Upper lobe of right lung (tissue), 1 donor: ENCODE data around the gene SLC35F1. TPM values are rescaled to one million over a fixed set of nuclear protein-coding genes. Genes with fewer than 3 reads are reported as not detected.
"Not testable (repeated sequence)": the region's sequence is repeated elsewhere in the genome, so short reads cannot be mapped to it uniquely, and the experiment has no call there.

Source experiments
- ATAC-seq: fragments of 200-7000 bp; cut with Tn5 transposase; one replicate; pipeline ENCODE4 v1.9.1; 2020; ENCODE audit warnings: mild to moderate bottlenecking, moderate library complexity
- DNase-seq: peaks from one replicate; pipeline ENCODE4 v3.0.0-alpha.2; 2020
- H3K27ac ChIP-seq: fragments of 200-600 bp; one replicate; pipeline ENCODE4 v1.8.0; 2022
- H3K27me3 ChIP-seq: fragments of 200-600 bp; one replicate; pipeline ENCODE4 v1.8.0; 2022; ENCODE audit warnings: mild to moderate bottlenecking
- H3K36me3 ChIP-seq: fragments of 200-600 bp; one replicate; pipeline ENCODE4 v1.8.0; 2022
- H3K4me1 ChIP-seq: fragments of 200-600 bp; one replicate; pipeline ENCODE4 v1.8.0; 2022
- H3K4me3 ChIP-seq: fragments of 200-600 bp; one replicate; pipeline ENCODE4 v1.8.0; 2022; ENCODE audit warnings: mild to moderate bottlenecking
- H3K9me3 ChIP-seq: fragments of 200-600 bp; one replicate; pipeline ENCODE4 v1.8.0; 2022
- CTCF ChIP-seq: fragments of 200-600 bp; IDR thresholded peaks from one replicate; pipeline ENCODE4 v1.8.0; 2022; ENCODE audit warnings: antibody characterized with exemption
- intact Hi-C: fragments of 100-400 bp; cut with DNase I; formaldehyde crosslinking; loops from one replicate; pipeline ENCODE4 v1.11.0; 2022
- total RNA-seq: library from RNA; stranded (reverse); fragmentation: NEBNext Ultra II Directional; extraction: Animal tissue kit (Norgen Biotek cat#: 25700); gene quantifications from one replicate; pipeline ENCODE4 v1.2.1, GENCODE V29; 2021
- donor health status: DM: no; HTN: yes; CAD: no; lungs with severe emphysema.

SLC35F1 gene
- total RNA-seq, 1 donor from 2014 or later: 0.29 TPM

GRCh38 chr6:117958536-117958935, 51.5 kb downstream of the SLC35F1 start:
- DNase-seq (no peak), ATAC-seq (no peak)
- Histone ChIP-seq H3K9me3 (no peaks in the 10 kb centered on the region), H3K36me3 (no peaks in the 10 kb centered on the region), H3K4me1 (no peaks in the 10 kb centered on the region), H3K27me3 (no peaks in the 10 kb centered on the region), H3K4me3 (no peak overlapping the region), H3K27ac (no peak overlapping the region)
- no peak for TF ChIP-seq CTCF
- intact Hi-C loops: no loop called here

- Histone ChIP-seq H3K4me1 (no peaks in the 10 kb centered on the region), H3K27me3 (no peaks in the 10 kb centered on the region), H3K36me3 (no peaks in the 10 kb centered on the region), H3K4me3 (no peak overlapping the region), H3K9me3 (no peaks in the 10 kb centered on the region), H3K27ac (no peak overlapping the region)
- intact Hi-C loops: no loop called here
- no peak for TF ChIP-seq CTCF
- DNase-seq: no peak
- ATAC-seq: no peak
Measured at GRCh38 chr6:117960877-117961276, 53.8 kb downstream of the SLC35F1 start.

- ATAC-seq: no peak
- Histone ChIP-seq H3K27ac (no peak overlapping the region), H3K9me3 (no peaks in the 10 kb centered on the region), H3K4me3 (no peak overlapping the region), H3K27me3 (no peaks in the 10 kb centered on the region), H3K4me1 (no peaks in the 10 kb centered on the region), H3K36me3 (no peaks in the 10 kb centered on the region)
- intact Hi-C loops: no loop called here
- DNase-seq: no peak
- no peak for TF ChIP-seq CTCF
Measured at GRCh38 chr6:117961301-117961700, 54.2 kb downstream of the SLC35F1 start.

GRCh38 chr6:117965763-117966162, 58.7 kb downstream of the SLC35F1 start:
- DNase-seq, H3K27ac ChIP-seq, ATAC-seq, H3K4me3 ChIP-seq, intact Hi-C loops, H3K36me3 ChIP-seq, H3K9me3 ChIP-seq, H3K27me3 ChIP-seq, H3K4me1 ChIP-seq: not testable (repeated sequence)

- Histone ChIP-seq H3K4me1 (no peaks in the 10 kb centered on the region), H3K4me3 (no peak overlapping the region), H3K9me3 (no peaks in the 10 kb centered on the region), H3K27me3 (peaks cover 3% of the 10 kb centered on the region), H3K36me3 (no peaks in the 10 kb centered on the region), H3K27ac (no peak overlapping the region)
- intact Hi-C loops: loop anchor here (10.0 kb wide), 1 partner anchor 293 kb away; no protein-coding TSS in a partner anchor
- no peak for DNase-seq
- no peak for ATAC-seq
- TF ChIP-seq CTCF: no peak
Measured at GRCh38 chr6:117971637-117972036, 64.6 kb downstream of the SLC35F1 start.

- ATAC-seq (no peak), DNase-seq (no peak)
- Histone ChIP-seq H3K9me3 (no peaks in the 10 kb centered on the region), H3K4me3 (no peak overlapping the region), H3K4me1 (no peaks in the 10 kb centered on the region), H3K27me3 (peaks cover 3% of the 10 kb centered on the region), H3K36me3 (no peaks in the 10 kb centered on the region), H3K27ac (no peak overlapping the region)
- TF ChIP-seq CTCF: no peak
- intact Hi-C loops: loop anchor here (10.0 kb wide), 1 partner anchor 290 kb away; no protein-coding TSS in a partner anchor
Measured at GRCh38 chr6:117974914-117975627, 68.0 kb downstream of the SLC35F1 start.
